ENCODE results near the gene CHD6. TPM values are rescaled to one million over a fixed set of nuclear protein-coding genes. Genes with fewer than 3 reads are reported as not detected.

CHD6 gene
- total and polyA plus RNA-seq, 2 experiments from 2014 or later: 41.0 to 158 TPM

DNA sequence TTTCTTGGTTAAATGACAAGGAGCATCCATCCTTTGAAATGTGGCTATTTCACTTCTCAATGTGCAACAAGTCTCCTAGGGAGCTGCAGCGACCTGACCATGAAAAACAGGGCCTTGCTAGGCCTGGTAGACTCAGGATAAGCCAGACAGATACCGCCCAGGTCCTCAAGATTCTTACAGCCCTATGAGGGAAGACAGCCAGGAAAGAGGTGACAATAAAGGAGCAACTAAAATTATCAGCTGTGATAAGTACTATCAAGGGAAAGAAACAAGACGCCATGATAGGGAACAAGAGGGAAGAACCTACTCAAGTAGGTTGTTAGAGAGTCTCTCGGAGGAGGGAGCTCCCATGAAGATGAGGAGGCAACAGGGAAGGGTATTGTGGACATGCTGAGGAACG lies 200.1 kb downstream of the CHD6 start:
- peaks cover 3% of the 10 kb centered on the region; the same call in 1 of the 2 replicates for H4K20me1 ChIP-seq (replicated peaks; ENCODE audit: insufficient read depth)
- no peak overlapping the region for H3K27ac Mint-ChIP-seq
- TF ChIP-seq ETS1 (IDR thresholded peaks at IDR 0.05) (no peak), ZNF114 (CRISPR knock-in tag; IDR thresholded peaks at IDR 0.05) (no peak), POLR2AphosphoS5 (IDR thresholded peaks at IDR 0.05; ENCODE audit: low read depth) (no peak), ZNF331 (CRISPR knock-in tag; IDR thresholded peaks at IDR 0.05; ENCODE audit: low read depth) (no peak), EZH2phosphoT487 (IDR thresholded peaks at IDR 0.05; ENCODE audit: unreplicated experiment) (no peak), EZH2 (IDR thresholded peaks at IDR 0.05; ENCODE audit: low read depth, unreplicated experiment) (no peak), JUNB (IDR thresholded peaks at IDR 0.05; ENCODE audit: unreplicated experiment) (no peak), ZNF462 (CRISPR knock-in tag; IDR thresholded peaks at IDR 0.05) (no peak), CREB1 (CRISPR knock-in tag; IDR thresholded peaks at IDR 0.05; ENCODE audit: low read depth) (no peak), NANOG (IDR thresholded peaks at IDR 0.05; ENCODE audit: borderline replicate concordance) (no peak), STAT1 (IDR thresholded peaks at IDR 0.05; ENCODE audit: unreplicated experiment) (no peak)
- TF ChIP-seq, protein P1, sequence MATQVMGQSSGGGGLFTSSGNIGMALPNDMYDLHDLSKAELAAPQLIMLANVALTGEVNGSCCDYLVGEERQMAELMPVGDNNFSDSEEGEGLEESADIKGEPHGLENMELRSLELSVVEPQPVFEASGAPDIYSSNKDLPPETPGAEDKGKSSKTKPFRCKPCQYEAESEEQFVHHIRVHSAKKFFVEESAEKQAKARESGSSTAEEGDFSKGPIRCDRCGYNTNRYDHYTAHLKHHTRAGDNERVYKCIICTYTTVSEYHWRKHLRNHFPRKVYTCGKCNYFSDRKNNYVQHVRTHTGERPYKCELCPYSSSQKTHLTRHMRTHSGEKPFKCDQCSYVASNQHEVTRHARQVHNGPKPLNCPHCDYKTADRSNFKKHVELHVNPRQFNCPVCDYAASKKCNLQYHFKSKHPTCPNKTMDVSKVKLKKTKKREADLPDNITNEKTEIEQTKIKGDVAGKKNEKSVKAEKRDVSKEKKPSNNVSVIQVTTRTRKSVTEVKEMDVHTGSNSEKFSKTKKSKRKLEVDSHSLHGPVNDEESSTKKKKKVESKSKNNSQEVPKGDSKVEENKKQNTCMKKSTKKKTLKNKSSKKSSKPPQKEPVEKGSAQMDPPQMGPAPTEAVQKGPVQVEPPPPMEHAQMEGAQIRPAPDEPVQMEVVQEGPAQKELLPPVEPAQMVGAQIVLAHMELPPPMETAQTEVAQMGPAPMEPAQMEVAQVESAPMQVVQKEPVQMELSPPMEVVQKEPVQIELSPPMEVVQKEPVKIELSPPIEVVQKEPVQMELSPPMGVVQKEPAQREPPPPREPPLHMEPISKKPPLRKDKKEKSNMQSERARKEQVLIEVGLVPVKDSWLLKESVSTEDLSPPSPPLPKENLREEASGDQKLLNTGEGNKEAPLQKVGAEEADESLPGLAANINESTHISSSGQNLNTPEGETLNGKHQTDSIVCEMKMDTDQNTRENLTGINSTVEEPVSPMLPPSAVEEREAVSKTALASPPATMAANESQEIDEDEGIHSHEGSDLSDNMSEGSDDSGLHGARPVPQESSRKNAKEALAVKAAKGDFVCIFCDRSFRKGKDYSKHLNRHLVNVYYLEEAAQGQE (IDR thresholded peaks at IDR 0.05; ENCODE audit: unreplicated experiment): no peak
- TF ChIP-seq, protein P2, sequence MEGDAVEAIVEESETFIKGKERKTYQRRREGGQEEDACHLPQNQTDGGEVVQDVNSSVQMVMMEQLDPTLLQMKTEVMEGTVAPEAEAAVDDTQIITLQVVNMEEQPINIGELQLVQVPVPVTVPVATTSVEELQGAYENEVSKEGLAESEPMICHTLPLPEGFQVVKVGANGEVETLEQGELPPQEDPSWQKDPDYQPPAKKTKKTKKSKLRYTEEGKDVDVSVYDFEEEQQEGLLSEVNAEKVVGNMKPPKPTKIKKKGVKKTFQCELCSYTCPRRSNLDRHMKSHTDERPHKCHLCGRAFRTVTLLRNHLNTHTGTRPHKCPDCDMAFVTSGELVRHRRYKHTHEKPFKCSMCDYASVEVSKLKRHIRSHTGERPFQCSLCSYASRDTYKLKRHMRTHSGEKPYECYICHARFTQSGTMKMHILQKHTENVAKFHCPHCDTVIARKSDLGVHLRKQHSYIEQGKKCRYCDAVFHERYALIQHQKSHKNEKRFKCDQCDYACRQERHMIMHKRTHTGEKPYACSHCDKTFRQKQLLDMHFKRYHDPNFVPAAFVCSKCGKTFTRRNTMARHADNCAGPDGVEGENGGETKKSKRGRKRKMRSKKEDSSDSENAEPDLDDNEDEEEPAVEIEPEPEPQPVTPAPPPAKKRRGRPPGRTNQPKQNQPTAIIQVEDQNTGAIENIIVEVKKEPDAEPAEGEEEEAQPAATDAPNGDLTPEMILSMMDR (conservative IDR thresholded peaks at IDR 0.05; ENCODE audit: low read depth in 2 of 2): no peak

More for the DNA sequence above, 200.1 kb downstream of the CHD6 start:
- Histone ChIP-seq H3K4me3 (no peak overlapping the region), H3K4me2 (no peak overlapping the region), H3K27me3 (ENCODE audit: insufficient read depth) (no peaks in the 10 kb centered on the region), H3K9me2 (ENCODE audit: insufficient read depth) (no peaks in the 10 kb centered on the region), H3K36me3 (ENCODE audit: insufficient read depth) (peaks cover 60% of the 10 kb centered on the region), H3K4me1 (ENCODE audit: insufficient read depth) (no peaks in the 10 kb centered on the region), H2AFZ (no peak overlapping the region), H3K27ac (ENCODE audit: low read depth) (no peak overlapping the region), H3F3A (replicated peaks; ENCODE audit: low read depth) (no peaks in the 10 kb centered on the region), H3K79me2 (replicated peaks; ENCODE audit: insufficient read depth) (no peaks in the 10 kb centered on the region)
- no peaks in the 10 kb centered on the region for H3K4me1 Mint-ChIP-seq
- no peaks in the 10 kb centered on the region for H3K27me3 Mint-ChIP-seq (ENCODE audit: insufficient read depth, low read depth, poor library complexity)
- ATAC-seq (no peak), DNase-seq (ENCODE audit: low spot score) (no peak)
- H3K9me3 Mint-ChIP-seq: no peaks in the 10 kb centered on the region; the same call in 2 of the 3 replicates
- H3K4me3 Mint-ChIP-seq: no peak overlapping the region
- peaks cover 72% of the 10 kb centered on the region for H3K36me3 Mint-ChIP-seq (ENCODE audit: low read depth)
